Measurements from ENCODE around the gene CCDC18. TPM values are rescaled to one million over a fixed set of nuclear protein-coding genes. Genes with fewer than 3 reads are reported as not detected.
A peak's percentile ranks its signal among the peaks of the same experiment; 100 is the strongest.
"Not testable (repeated sequence)": the region's sequence is repeated elsewhere in the genome, so short reads cannot be mapped to it uniquely, and the experiment has no call there.

CCDC18 gene
- polyA plus RNA-seq, 3 donors: 2.8 to 5.9 (median 4.4) TPM

GRCh38 chr1:93171549-93172034 lies 8.9 kb upstream of the CCDC18 start:
- no peak for DNase-seq
- Histone ChIP-seq H3K27me3 (ENCODE audit: control insufficient read depth in 2 of 2, insufficient read depth in 2 of 2, low read length in 2 of 2) (no peaks in the 10 kb centered on the region), H2AFZ (ENCODE audit: insufficient read depth, low read depth, low read length, poor library complexity, severe bottlenecking) (no peak overlapping the region), H3K4me1 (ENCODE audit: control insufficient read depth in 1 of 2, insufficient read depth in 2 of 2, low read length in 2 of 2) (peaks cover 14 to 29% of the 10 kb centered on the region in 2 donors), H3K79me2 (ENCODE audit: insufficient read depth, low read length) (peaks cover 100% of the 10 kb centered on the region), H4K20me1 (ENCODE audit: insufficient read depth, low read length) (peaks cover 99% of the 10 kb centered on the region), H3K36me3 (replicated peaks in 1 of 2; ENCODE audit: control insufficient read depth in 1 of 2, insufficient read depth in 2 of 2, low read length in 2 of 2) (peaks cover 4 to 18% of the 10 kb centered on the region in 2 donors), H3K4me3 (replicated peaks in 1 of 3; ENCODE audit: low read depth in 2 of 3, low read length in 3 of 3) (peak overlapping the region in 1 of 3 experiments; percentile 43), H3K4me2 (replicated peaks; ENCODE audit: extremely low read depth, low read length, poor library complexity, severe bottlenecking) (peak overlapping the region; percentile 56), H3K9ac (ENCODE audit: insufficient read depth, low read length, poor library complexity, severe bottlenecking) (no peak overlapping the region), H3K9me3 (replicated peaks in 1 of 2; ENCODE audit: control insufficient read depth in 1 of 2, insufficient read depth in 1 of 2, low read length in 2 of 2) (peaks cover 0 to 9% of the 10 kb centered on the region in 2 donors), H3K27ac (ENCODE audit: low read depth in 1 of 2, low read length in 2 of 2) (peak overlapping the region in 1 of 2 donors; percentile 33)
- Mint-ChIP-seq H3K36me3 (peaks cover 23 to 62% of the 10 kb centered on the region in 2 donors), H3K9me3 (peaks cover 5 to 10% (median 6%) of the 10 kb centered on the region in 7 donors), H3K27ac (peak overlapping the region in 2 of 7 donors; percentile 22 to 76), H3K4me3 (peak overlapping the region; percentile 72 to 81), H3K27me3 (ENCODE audit: low read depth in 3 of 3) (peaks cover 0 to 1% (median 0%) of the 10 kb centered on the region in 3 donors), H3K4me1 (peaks cover 39% of the 10 kb centered on the region)
- no peak for TF ChIP-seq CTCF (IDR thresholded peaks at IDR 0.05)
- 80% methylated on average over 1 of the region's 1 CpG for WGBS (ENCODE audit: insufficient coverage)
- intact Hi-C loops (cut with micrococcal nuclease): no loop called here

GRCh38 chr1:93172778-93173177 lies 7.7 kb upstream of the CCDC18 start:
- Histone ChIP-seq H4K20me1 (ENCODE audit: insufficient read depth, low read length) (peaks cover 99% of the 10 kb centered on the region), H3K27ac (ENCODE audit: low read depth in 1 of 2, low read length in 2 of 2) (no peak overlapping the region), H3K36me3 (replicated peaks in 1 of 2; ENCODE audit: control insufficient read depth in 1 of 2, insufficient read depth in 2 of 2, low read length in 2 of 2) (peaks cover 6 to 20% of the 10 kb centered on the region in 2 donors), H3K4me1 (ENCODE audit: control insufficient read depth in 1 of 2, insufficient read depth in 2 of 2, low read length in 2 of 2) (peaks cover 20 to 41% of the 10 kb centered on the region in 2 donors), H3K79me2 (ENCODE audit: insufficient read depth, low read length) (peaks cover 100% of the 10 kb centered on the region), H2AFZ (ENCODE audit: insufficient read depth, low read depth, low read length, poor library complexity, severe bottlenecking) (no peak overlapping the region), H3K9me3 (replicated peaks in 1 of 2; ENCODE audit: control insufficient read depth in 1 of 2, insufficient read depth in 1 of 2, low read length in 2 of 2) (peaks cover 0 to 9% of the 10 kb centered on the region in 2 donors), H3K9ac (ENCODE audit: insufficient read depth, low read length, poor library complexity, severe bottlenecking) (no peak overlapping the region), H3K4me3 (replicated peaks in 1 of 3; ENCODE audit: low read depth in 2 of 3, low read length in 3 of 3) (no peak overlapping the region), H3K27me3 (ENCODE audit: control insufficient read depth in 2 of 2, insufficient read depth in 2 of 2, low read length in 2 of 2) (no peaks in the 10 kb centered on the region), H3K4me2 (replicated peaks; ENCODE audit: extremely low read depth, low read length, poor library complexity, severe bottlenecking) (no peak overlapping the region)
- no peak for DNase-seq
- no peak for TF ChIP-seq CTCF (IDR thresholded peaks at IDR 0.05)
- Mint-ChIP-seq H3K4me1 (peaks cover 45% of the 10 kb centered on the region), H3K9me3 (peaks cover 5 to 10% (median 6%) of the 10 kb centered on the region in 7 donors), H3K27ac (peak overlapping the region in 1 of 7 donors; percentile 57), H3K4me3 (no peak overlapping the region), H3K27me3 (ENCODE audit: low read depth in 3 of 3) (peaks cover 0 to 1% (median 0%) of the 10 kb centered on the region in 3 donors), H3K36me3 (peaks cover 22 to 54% of the 10 kb centered on the region in 2 donors)
- intact Hi-C loops (cut with micrococcal nuclease): no loop called here
- no CpG with 5 or more reads among the region's 1 CpG for whole genome bisulfite sequencing (ENCODE audit: insufficient coverage)

GRCh38 chr1:93174638-93175037 lies 5.9 kb upstream of the CCDC18 start:
- H4K20me1 ChIP-seq (ENCODE audit: insufficient read depth, low read length): peaks cover 96% of the 10 kb centered on the region

More at GRCh38 chr1:93174638-93175037, 5.9 kb upstream of the CCDC18 start:
- Histone ChIP-seq H3K4me1 (ENCODE audit: control insufficient read depth in 1 of 2, insufficient read depth in 2 of 2, low read length in 2 of 2) (peaks cover 31 to 55% of the 10 kb centered on the region in 2 donors), H3K79me2 (ENCODE audit: insufficient read depth, low read length) (peaks cover 97% of the 10 kb centered on the region), H3K36me3 (replicated peaks in 1 of 2; ENCODE audit: control insufficient read depth in 1 of 2, insufficient read depth in 2 of 2, low read length in 2 of 2) (peaks cover 6 to 20% of the 10 kb centered on the region in 2 donors), H3K27ac (ENCODE audit: low read depth in 1 of 2, low read length in 2 of 2) (peak overlapping the region in 1 of 2 donors; percentile 3)
- H3K4me2 ChIP-seq (replicated peaks; ENCODE audit: extremely low read depth, low read length, poor library complexity, severe bottlenecking); H3K27me3 Mint-ChIP-seq (ENCODE audit: low read depth in 3 of 3); H2AFZ ChIP-seq (ENCODE audit: insufficient read depth, low read depth, low read length, poor library complexity, severe bottlenecking); H3K9me3 Mint-ChIP-seq; H3K4me3 Mint-ChIP-seq; H3K9ac ChIP-seq (ENCODE audit: insufficient read depth, low read length, poor library complexity, severe bottlenecking); H3K4me3 ChIP-seq (replicated peaks in 1 of 3; ENCODE audit: low read depth in 2 of 3, low read length in 3 of 3); DNase-seq; H3K9me3 ChIP-seq (replicated peaks in 1 of 2; ENCODE audit: control insufficient read depth in 1 of 2, insufficient read depth in 1 of 2, low read length in 2 of 2); H3K27me3 ChIP-seq (ENCODE audit: control insufficient read depth in 2 of 2, insufficient read depth in 2 of 2, low read length in 2 of 2): not testable (repeated sequence)
- peaks cover 15 to 40% of the 10 kb centered on the region in 2 donors for H3K36me3 Mint-ChIP-seq
- intact Hi-C loops (cut with micrococcal nuclease): loop anchor here in 1 of 2 donors (5.0 kb wide), 1 partner anchor 92 kb away; no protein-coding TSS in a partner anchor
- H3K4me1 Mint-ChIP-seq: peaks cover 60% of the 10 kb centered on the region
- H3K27ac Mint-ChIP-seq: peak overlapping the region in 1 of 7 donors; percentile 5
- WGBS (ENCODE audit: insufficient coverage): no CpG with 5 or more reads among the region's 3 CpGs
